Measurements from ENCODE around the gene DNAJC27. TPM values are rescaled to one million over a fixed set of nuclear protein-coding genes. Genes with fewer than 3 reads are reported as not detected.

The DNAJC27 gene
- polyA plus RNA-seq, 3 donors = 2.1 to 10.9 (median 3.7) TPM

DNA sequence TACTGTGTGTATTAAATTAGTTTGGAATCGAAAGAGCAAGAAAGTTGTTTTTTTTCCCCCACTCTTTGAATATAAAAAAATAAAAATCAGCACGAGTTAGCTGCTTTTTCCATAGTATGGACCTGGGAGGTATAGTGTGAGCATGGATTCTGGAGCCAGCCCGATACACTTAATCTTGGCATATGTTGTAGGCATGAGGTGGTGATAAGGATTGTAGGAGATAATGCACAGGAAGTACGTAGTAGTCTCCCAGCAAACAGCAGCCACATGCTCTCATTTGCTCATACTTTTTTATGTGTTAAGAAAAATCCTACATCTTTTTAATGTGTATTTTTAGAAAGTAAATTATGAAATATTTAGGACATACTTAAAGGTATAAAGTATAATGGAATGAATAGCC is 2.1 kb upstream of the DNAJC27 start:
- 56 to 87% (median 82%) methylated on average over 4 of the region's 4 CpGs for WGBS, 3 donors
- no peak overlapping the region for H3K27ac ChIP-seq (ENCODE audit: low read depth, low read length)

DNA sequence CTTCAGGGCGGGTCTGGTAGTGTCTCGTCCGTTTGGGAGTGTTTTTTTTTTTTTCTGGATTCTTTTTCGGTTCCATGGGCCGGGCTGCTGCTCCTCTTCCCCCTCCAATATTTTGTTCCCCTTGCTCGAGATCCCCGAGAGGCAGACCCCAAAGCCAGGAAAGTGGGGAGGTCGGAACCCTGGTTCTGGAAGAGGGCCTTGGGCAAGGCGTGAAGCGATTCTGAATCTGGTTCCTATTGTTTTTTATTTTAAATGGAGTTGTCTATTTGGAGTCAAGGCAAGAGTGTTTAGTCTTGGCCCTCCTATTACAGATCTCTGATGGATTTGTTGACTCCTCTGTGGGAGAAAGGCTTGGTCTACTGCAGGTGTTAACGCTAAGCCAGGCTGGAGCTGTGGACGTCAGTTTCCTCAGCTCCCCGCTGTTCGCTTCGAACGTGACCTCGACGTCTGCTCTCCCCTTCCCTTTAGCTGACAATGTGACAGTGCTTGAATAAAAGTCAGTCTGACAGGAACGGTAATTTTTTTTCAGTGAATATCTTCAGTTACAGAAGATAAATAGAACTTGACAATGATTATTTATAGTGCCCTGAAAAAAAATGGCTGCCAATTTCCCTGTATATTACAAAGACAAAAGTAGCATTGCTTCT is 683 bp upstream of the DNAJC27 start:
- peak overlapping the region; percentile 99 for H3K27ac ChIP-seq (ENCODE audit: low read depth, low read length)
- WGBS, 3 donors = 0 to 1% (median 1%) methylated on average over 19 of the region's 19 CpGs

DNA sequence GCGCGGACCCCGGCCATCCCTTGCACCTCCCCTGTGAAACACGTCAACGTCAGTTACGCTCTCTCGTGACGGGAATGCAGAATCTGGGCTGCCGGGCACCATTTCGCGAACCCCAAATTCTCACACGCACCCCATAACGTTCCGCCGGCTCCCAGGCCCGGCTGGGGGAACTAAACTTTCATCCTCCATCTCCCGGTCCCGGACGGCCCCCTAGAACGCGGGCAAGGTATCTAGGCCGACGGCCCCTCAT is 544 bp downstream of the DNAJC27 start:
- WGBS, 3 donors = 0% methylated on average over 23 of the region's 23 CpGs
- peak overlapping the region; percentile 84 for H3K27ac ChIP-seq (ENCODE audit: low read depth, low read length)

DNA sequence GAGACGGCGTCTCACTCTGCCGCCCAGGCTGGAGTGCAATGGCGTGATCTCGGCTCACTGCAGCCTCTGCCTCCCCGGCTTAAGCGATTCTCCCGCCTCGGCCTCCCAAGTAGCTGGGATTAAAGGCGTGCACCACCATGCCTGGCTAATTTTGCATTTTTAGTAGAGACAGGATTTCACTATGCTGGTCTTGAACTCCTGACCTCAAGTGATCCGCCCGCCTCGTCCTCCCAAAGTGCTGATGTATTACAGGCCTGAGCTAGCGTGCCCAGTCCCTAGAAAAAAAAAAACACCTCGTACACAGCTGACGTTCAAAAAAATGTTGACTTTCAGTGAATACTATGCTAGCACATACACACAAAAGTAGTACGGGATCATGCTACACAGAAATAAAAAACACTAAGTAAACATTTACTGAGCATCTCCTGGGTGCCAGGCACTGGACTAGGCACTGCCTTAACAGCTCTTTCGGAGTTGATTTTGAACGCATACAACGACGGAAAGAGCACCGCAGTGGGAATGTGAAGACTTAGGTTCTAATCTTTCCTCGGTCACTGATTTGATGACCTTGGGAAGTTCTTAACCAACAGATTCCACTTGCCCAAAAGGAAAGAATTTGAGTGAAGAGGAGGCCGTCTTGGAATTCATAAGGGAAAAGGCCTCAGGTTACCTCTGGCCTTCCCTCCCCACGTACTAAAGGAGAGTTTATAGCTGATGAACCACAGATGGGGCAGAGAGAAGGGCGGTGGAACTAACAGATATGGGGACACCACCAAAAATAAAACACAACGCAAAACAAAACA is 1.1 kb downstream of the DNAJC27 start:
- H3K27ac ChIP-seq (ENCODE audit: low read depth, low read length) = peak overlapping the region; percentile 84
- 51 to 62% (median 59%) methylated on average over 27 of the region's 27 CpGs for WGBS, 3 donors

DNA sequence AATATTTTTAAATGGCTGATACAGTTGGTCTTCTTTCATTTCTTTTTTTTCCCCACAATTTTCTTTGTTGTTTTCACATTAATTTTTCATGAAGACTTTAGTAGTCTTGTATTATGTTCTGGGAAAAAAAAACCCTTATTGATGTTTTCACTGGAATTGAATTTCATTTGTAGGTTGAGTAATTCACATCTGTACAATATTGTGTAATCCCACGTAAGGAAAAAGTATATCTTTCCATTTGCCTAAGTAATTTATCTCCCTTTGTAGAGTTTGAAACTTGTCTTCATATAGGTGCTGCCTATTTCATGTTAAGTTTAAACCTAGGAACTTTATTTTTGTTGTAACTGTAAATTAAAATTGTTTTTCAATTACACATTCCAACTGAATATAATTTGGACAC is 2.0 kb downstream of the DNAJC27 start:
- WGBS, 3 donors = 40 to 68% (median 47%) methylated on average over 1 of the region's 1 CpG
- no peak overlapping the region for H3K27ac ChIP-seq (ENCODE audit: low read depth, low read length)

DNA sequence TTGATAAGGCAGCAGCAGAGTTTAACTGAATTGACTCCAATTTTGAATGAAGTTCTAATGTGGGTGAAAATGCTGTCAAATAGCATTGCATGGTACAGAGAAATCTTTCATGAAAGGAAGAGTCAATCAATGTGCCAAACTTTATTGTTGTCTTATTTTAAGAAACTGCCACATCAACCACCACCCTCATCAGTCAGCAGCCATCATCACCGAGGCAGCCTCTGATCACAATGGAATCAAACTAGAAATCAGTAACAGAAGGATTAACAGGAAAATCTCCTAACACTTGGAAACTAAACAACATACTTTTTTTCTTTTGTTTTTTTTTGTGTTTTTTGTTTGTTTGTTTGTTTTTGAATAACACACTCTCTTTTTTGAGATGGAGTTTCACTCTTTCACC is 9.9 kb downstream of the DNAJC27 start:
- 90 to 100% (median 98%) methylated on average over 1 of the region's 1 CpG for WGBS, 3 donors
- H3K27ac ChIP-seq (ENCODE audit: low read depth, low read length) = no peak overlapping the region

DNA sequence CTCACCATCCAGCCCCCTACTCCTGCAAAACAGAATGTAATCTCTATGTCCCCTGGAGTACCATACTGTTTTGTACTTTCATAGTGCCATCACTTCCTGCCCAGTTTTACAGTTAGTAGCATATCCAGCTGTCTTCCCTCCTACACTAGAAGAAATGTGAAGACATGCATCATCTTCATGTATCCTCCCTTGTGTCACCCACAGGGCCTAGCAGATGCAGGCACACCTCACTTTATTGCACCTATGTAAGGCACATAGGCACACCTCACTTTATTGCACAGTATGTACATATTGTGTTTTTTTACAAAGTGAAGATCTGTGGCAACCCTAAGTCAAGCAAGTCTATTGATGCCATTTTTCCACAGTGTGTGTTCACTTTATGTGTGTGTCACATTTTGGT is 12.0 kb downstream of the DNAJC27 start:
- H3K27ac ChIP-seq (ENCODE audit: low read depth, low read length) = no peak overlapping the region

DNA sequence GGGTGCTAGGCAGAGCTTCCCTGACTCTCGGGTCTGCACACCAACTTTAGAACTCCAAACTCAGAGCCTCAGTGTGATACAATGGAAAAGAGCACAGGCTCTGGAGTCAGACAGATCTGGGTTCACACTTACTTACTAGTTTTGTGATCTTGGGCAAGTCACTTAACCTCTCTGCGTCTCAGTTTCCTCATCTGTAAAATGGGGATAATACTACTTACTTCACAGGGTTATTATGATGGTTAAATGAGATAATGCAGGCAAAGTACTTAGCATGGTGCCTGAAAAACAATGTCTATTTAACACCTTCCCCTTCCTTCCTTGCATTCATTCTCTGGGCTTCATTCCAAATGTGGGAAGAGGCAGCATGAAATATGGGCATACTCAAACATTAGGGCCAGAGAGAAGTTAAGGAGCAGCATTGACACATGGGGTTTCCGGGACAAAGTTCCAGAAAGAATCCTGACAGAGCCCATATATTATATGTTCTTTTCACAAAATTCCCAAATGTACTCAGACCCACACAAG is 13.3 kb downstream of the DNAJC27 start:
- H3K27ac ChIP-seq (ENCODE audit: low read depth, low read length) = no peak overlapping the region
- WGBS, 3 donors = 82 to 90% (median 84%) methylated on average over 3 of the region's 3 CpGs

DNA sequence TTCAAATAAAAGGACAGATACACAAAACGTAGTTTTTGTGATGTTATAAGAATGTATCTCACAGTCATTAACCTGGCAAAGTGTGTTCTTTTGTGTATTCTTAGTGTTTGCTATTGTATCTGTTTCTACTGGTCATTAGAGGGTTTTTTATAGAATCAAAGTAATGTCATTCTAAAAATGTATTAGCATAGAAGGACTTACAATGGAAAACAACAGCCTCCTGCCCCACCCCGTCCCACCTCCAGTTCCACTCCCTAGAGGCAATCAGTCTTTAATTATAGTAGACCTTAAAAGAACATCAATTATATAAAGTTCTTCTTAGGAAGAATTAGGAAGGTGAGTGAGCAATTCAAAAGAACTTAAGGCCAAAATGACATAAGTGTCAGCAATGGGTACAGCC is 13.8 kb downstream of the DNAJC27 start:
- no peak overlapping the region for H3K27ac ChIP-seq (ENCODE audit: low read depth, low read length)
- WGBS, 3 donors = 76 to 87% (median 80%) methylated on average over 2 of the region's 2 CpGs

DNA sequence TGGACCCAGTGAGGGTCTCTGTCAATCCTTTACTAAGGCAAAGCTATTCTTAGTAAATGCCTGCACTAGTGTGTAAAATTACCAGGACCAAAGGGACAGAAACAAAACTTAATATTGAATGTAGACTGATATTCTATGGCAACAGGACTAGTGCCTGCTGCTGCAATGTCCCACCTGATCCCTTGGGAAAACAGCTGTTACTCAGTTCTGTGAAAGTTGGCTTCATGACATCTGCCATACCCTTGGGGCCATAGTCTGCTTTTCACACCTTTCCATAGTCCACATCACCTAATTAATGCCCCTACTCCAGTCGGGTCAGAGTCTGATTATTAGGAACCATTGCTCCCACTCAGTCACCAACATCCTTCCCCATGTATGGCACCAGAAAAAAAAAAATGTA is 14.5 kb downstream of the DNAJC27 start:
- no peak overlapping the region for H3K27ac ChIP-seq (ENCODE audit: low read depth, low read length)
- WGBS, 3 donors = 58 to 91% (median 88%) methylated on average over 1 of the region's 1 CpG

DNA sequence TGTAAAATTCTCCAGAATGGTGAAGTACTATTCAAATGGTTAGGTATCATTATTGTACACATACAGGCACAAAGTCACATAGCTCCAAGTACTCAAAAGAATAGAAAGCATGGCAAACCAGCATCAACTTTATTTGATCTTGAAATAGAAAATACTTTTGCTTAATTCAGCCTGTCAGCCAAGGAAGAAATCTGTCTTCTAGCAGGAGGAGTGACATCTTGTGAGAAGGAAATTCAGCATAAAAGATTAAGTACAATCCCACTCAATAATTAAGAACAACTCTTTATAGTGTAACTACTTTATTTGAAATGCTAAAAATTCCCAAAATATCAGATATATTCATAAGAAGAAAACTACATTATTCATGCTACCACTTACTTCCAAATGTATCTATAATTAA is 15.8 kb downstream of the DNAJC27 start:
- H3K27ac ChIP-seq (ENCODE audit: low read depth, low read length) = no peak overlapping the region

DNA sequence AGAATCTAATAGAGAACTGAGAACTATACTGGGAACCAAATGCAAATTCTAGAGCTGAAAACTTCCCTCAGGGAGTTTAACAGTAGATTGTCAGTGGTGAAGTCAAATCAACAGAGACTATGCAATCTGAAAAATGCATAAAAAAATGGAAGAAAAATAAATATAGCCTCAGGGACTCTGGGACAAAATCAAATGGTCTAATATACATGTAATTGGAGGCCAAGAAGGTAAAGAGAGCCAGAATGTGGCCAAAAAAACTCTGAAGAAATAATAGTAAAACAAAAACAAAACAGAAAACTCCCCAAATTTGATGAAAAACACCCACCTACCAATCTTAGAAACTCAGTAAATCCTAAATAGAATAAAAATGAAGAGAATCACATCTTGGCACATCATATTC is 16.5 kb downstream of the DNAJC27 start:
- no peak overlapping the region for H3K27ac ChIP-seq (ENCODE audit: low read depth, low read length)

DNA sequence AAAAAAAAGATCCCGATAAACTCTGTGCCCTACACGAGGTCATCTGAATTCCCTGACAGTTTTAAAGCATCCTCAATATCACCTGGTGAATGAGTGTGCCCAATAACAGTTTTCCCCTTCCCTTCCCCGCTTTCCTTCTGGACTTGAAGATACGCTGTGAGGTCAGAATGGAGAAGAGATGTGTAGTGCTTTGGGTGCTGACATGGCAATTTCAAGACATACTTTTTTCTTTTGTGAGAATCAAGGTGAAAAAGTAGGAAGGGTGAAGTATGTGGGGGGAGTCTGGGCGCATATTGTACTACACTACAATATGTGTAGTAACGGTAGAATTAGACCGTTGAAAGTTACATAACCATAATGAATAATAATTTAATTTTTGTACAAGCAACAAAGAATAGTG is 21.7 kb downstream of the DNAJC27 start:
- WGBS, 3 donors = 93 to 98% (median 94%) methylated on average over 7 of the region's 7 CpGs

DNA sequence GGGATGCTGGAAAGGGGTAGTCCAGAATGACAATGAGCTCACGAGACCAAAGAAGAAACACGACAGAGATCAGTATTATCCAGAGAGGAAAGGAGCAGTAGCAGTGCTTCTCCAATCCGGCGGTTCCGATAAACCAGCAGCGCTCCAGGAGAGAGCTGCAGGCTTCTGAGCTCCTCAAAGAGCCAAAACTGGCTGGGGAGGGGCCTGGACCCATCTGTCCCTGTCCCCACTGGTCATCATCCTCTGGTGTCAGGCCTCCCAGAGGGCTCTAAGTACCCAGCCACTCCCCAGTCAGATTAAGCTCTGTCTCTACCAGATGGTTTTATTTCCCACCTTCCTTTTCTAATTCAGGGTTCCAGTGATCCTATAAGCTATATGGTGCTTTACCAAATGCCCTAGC is 23.2 kb downstream of the DNAJC27 start:
- 91 to 100% (median 95%) methylated on average over 6 of the region's 6 CpGs for WGBS, 3 donors
- H3K27ac ChIP-seq (ENCODE audit: low read depth, low read length) = no peak overlapping the region

More for the DNA sequence above, 21.7 kb downstream of the DNAJC27 start:
- H3K27ac ChIP-seq (ENCODE audit: low read depth, low read length) = no peak overlapping the region

DNA sequence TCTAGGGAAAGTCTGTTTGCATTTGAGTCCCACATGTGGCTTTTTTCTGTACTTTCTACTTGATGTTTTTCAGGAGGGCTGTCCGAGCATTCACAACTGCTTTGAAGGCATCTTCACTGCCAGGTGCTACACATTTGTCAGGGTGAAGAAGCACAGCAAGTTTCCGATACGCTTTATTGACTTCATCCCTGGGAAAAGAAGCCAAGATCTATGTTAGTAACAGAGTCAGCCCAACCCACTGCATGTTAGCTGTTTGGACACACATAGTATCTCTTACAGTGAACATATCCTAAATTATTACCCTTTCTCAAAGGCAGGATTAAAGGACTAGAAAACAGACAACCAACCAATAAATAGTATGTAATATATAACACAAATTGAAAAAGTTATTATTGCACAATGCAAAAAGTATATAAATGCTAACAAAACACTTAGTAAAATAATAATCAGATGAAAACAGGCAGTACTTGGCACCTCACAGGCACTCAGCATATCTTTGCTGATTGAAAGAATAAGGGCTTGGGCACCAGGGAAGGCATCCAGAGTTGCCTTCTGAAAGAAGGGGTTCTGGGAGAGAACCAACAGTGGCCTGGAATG is 24.1 kb downstream of the DNAJC27 start:
- 60 to 95% (median 92%) methylated on average over 3 of the region's 3 CpGs for WGBS, 3 donors
- no peak overlapping the region for H3K27ac ChIP-seq (ENCODE audit: low read depth, low read length)

DNA sequence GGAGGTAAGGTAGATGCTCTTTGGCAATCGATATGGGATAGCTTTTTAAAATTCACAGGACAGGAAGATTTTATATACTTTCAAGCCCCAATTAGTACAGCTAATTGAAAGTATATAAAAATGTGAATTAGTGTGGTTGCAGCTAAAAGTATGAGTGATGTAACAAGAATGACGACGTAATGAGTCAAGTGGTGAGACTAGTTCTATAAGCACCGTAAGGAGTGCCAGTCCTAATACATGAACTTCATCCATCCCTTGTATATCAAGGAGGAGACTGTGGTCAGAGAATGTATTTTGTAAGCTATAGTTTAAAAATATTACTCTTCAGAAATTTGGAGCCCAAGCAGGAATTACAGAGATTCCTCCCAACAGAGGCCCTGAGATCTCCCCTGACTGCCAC is 25.8 kb downstream of the DNAJC27 start:
- no peak overlapping the region for H3K27ac ChIP-seq (ENCODE audit: low read depth, low read length)
- 91 to 97% (median 95%) methylated on average over 4 of the region's 4 CpGs for WGBS, 3 donors

DNA sequence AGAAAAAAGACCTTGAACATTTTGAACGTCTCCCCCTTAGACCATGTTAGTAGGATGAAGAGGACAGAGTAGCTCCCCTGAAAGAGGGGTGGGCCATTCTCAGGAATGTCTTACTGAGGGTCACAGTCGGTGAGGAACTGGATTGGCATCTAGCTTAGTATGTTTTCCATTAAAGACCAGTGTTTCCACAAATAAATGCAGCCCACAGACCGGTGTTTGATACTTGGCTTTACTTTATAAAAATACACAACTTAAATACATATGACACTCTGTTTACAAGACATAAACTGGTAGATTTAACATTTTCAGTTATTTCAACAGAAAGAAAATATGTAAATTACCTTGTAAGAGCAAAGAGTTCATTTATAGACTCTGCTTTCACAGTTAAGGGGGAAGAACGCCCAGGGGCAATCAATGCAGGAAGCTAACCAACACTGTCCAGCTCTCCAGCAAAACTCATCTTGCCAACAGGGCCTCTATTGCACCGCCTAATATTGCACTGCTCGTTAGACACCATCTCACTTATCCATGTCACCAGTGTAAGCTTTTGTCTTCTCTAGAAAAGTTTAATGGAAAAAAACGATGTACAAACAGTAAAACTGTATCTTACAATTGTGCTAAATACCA is 28.2 kb downstream of the DNAJC27 start:
- 81 to 88% (median 86%) methylated on average over 7 of the region's 7 CpGs for WGBS, 3 donors
- H3K27ac ChIP-seq (ENCODE audit: low read depth, low read length) = no peak overlapping the region

DNA sequence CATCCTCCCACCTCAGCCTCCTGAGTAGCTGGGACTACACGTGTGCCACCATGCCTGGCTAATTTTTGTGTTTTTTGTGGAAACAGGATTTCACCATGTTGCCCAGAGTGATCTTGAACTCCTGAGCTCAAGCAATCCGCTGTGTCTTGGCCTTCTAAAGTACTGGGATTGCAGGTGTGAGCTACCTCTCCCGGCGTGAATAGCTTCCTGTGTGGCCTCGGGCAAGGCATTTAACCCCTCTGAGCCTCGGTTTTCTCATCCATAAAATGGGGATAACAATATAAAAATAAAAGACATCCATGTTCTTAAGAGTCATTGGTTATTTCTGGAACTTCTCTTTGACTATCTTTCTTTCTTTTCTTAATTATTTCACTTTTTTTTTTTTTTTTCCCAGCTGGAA is 32.4 kb downstream of the DNAJC27 start:
- WGBS, 3 donors = 72 to 84% (median 84%) methylated on average over 6 of the region's 6 CpGs
- no peak overlapping the region for H3K27ac ChIP-seq (ENCODE audit: low read depth, low read length)

DNA sequence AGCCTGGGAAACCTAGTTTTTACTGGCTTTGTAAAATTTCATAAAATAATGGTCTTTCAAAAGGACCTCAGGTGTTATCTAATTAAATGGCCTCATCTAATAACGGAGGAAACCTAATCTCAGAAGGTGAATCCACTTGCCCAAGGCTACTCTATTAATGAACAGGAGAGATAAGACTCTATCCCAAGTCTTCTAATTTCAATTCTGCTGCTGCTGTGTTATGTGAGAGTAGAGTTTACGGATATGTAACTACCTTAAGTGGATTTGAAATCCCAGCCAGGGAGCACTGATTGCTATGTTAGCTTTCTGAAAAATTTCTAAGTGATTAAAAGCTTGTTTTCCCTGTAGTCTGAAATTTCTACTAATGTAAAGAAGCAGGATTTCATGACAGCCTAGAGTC is 34.5 kb downstream of the DNAJC27 start:
- 84 to 93% (median 92%) methylated on average over 2 of the region's 2 CpGs for WGBS, 3 donors
- no peak overlapping the region for H3K27ac ChIP-seq (ENCODE audit: low read depth, low read length)

All from adipose tissue (tissue), 3 donors.